GM12891 (cell line): Measurements from ENCODE around the gene DNTTIP2.
"Not testable (repeated sequence)": the region's sequence is repeated elsewhere in the genome, so short reads cannot be mapped to it uniquely, and the experiment has no call there.

ENCODE experiments used
- DNase-seq: peaks from one replicate; pipeline ENCODE4 v3.0.0; 2011; ENCODE audit warnings: low spot score; ENCODE audit not compliant: insufficient read length
- FAIRE-seq: peaks from 2 replicates; lab custom pipeline; 2011; peaks lifted over from hg19 to GRCh38; lab: Jason Lieb, UNC
- PAX5 ChIP-seq: IDR thresholded peaks from 2 replicates; pipeline ENCODE4 v1.6.1; 2011; ENCODE audit warnings: low read length, moderate library complexity, mild to moderate bottlenecking; ENCODE audit not compliant: insufficient read depth, severe bottlenecking
- POLR2A ChIP-seq: IDR thresholded peaks from 2 replicates; pipeline ENCODE4 v1.6.1; 2011; ENCODE audit warnings: low read depth, low read length, control low read depth
- POLR2AphosphoS5 ChIP-seq: IDR thresholded peaks from 2 replicates; pipeline ENCODE4 v1.6.1; 2011; ENCODE audit warnings: low read depth, low read length, control low read depth
- POU2F2 ChIP-seq: IDR thresholded peaks from 2 replicates; pipeline ENCODE4 v1.6.1; 2011; ENCODE audit warnings: low read depth, mild to moderate bottlenecking, control low read depth, low read length, moderate library complexity
- SPI1 ChIP-seq: IDR thresholded peaks from 2 replicates; pipeline ENCODE4 v1.6.1; 2011; ENCODE audit warnings: low read depth, low read length, control low read depth
- TAF1 ChIP-seq: IDR thresholded peaks from 2 replicates; pipeline ENCODE4 v1.6.1; 2011; ENCODE audit warnings: low read depth, low read length, control low read depth

The DNTTIP2 gene

GRCh38 chr1:93851878-93852277 is 27.1 kb downstream of the DNTTIP2 start:
- FAIRE-seq, result no peak
- TF ChIP-seq PAX5, result no peak
- no peak for TF ChIP-seq POLR2AphosphoS5
- TF ChIP-seq SPI1, result no peak
- no peak for TF ChIP-seq POU2F2
- TF ChIP-seq TAF1, result no peak
- TF ChIP-seq POLR2A, result no peak
- DNase-seq, result no peak

GRCh38 chr1:93851327-93851712 is 27.7 kb downstream of the DNTTIP2 start:
- FAIRE-seq (no peak), DNase-seq (no peak)
- TF ChIP-seq POLR2A (no peak), PAX5 (no peak), TAF1 (no peak), POU2F2 (no peak), POLR2AphosphoS5 (no peak), SPI1 (no peak)

- FAIRE-seq, result peak; percentile 63
- not testable (repeated sequence) for DNase-seq
These were observed 28.2 kb downstream of the DNTTIP2 start for GRCh38 chr1:93850687-93851326.

- TF ChIP-seq POU2F2, result no peak
- TF ChIP-seq TAF1, result no peak
- no peak for TF ChIP-seq POLR2AphosphoS5
- no peak for TF ChIP-seq PAX5
- no peak for TF ChIP-seq POLR2A
- no peak for DNase-seq
- FAIRE-seq, result peak; percentile 20
These were observed 30.6 kb downstream of the DNTTIP2 start for GRCh38 chr1:93848350-93848883.

GRCh38 chr1:93847811-93848288 is 31.2 kb downstream of the DNTTIP2 start:
- DNase-seq (no peak), FAIRE-seq (peak; percentile 72)
- no peak for TF ChIP-seq POLR2AphosphoS5
- no peak for TF ChIP-seq PAX5
- no peak for TF ChIP-seq POLR2A
- TF ChIP-seq SPI1, result no peak
- TF ChIP-seq POU2F2, result no peak
- no peak for TF ChIP-seq TAF1

- DNase-seq, result peak; percentile 73
- peak; percentile 84 for FAIRE-seq
These were observed 31.8 kb downstream of the DNTTIP2 start for GRCh38 chr1:93846992-93847810.

GRCh38 chr1:93846206-93846991 is 32.6 kb downstream of the DNTTIP2 start:
- peak; percentile 3 for TF ChIP-seq PAX5
- TF ChIP-seq POLR2AphosphoS5, result 0 out of 2 replicates have a peak, but pooled peaks have one; percentile 15
- TF ChIP-seq TAF1, result no peak
- peak; percentile 74 for FAIRE-seq
- peak; percentile 64 for DNase-seq

More at GRCh38 chr1:93846992-93847810, 31.8 kb downstream of the DNTTIP2 start:
- TF ChIP-seq POU2F2, result peak; percentile 77
- peak; percentile 26; the same call in 1 of the 2 replicates for TF ChIP-seq TAF1
- TF ChIP-seq SPI1, result no peak

- TF ChIP-seq POLR2A (no peak), POLR2AphosphoS5 (no peak), POU2F2 (no peak), TAF1 (no peak), PAX5 (no peak)
- no peak for DNase-seq
- FAIRE-seq, result peak; percentile 83
These were observed 33.3 kb downstream of the DNTTIP2 start for GRCh38 chr1:93845538-93846205.
